ENCODE data around the gene GUSB. TPM values are rescaled to one million over a fixed set of nuclear protein-coding genes. Genes with fewer than 3 reads are reported as not detected.

The GUSB gene
- total and polyA plus RNA-seq, 2 donors from 2014 or later = 60.1 to 61.8 TPM

DNA sequence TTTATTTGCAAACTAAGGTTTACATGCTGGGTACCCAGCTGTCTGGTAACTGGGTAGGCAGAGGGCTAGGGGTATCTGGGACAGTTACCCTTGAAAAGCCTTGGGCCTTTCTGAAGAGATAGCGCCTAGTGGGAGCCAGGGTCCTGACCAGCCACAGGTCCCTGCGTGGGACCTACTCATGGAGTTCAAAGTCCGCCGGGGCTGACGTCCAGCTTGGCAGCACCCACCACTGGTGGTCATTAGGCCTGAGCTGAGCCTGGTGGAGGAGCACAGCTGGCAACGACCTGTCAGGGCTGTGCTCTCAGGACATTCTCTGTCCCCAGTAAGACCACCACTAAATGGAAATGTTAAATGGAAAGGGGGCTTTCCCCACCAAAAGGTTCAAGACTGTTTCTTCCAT is 20.0 kb downstream of the GUSB start:
- intact Hi-C loops (cut with DNase I) = no loop called here
- no peaks in the 10 kb centered on the region for H3K4me1 ChIP-seq (ENCODE audit: control insufficient read depth in 2 of 3, insufficient read depth in 2 of 3, low read depth in 1 of 3, low read length in 3 of 3)
- H3K27ac ChIP-seq (ENCODE audit: low read depth in 2 of 2, low read length in 2 of 2) = no peak overlapping the region
- TF ChIP-seq CTCF (IDR thresholded peaks at IDR 0.05; ENCODE audit: borderline replicate concordance, extremely low read depth, insufficient read depth) = no peak
- no peaks in the 10 kb centered on the region for H3K27me3 ChIP-seq (ENCODE audit: control insufficient read depth, insufficient read depth, low read length)
- no peak for DNase-seq
- no peak overlapping the region for H3K4me3 ChIP-seq (ENCODE audit: low read length in 3 of 3)
- H3K9ac ChIP-seq (ENCODE audit: low read length in 3 of 3) = no peak overlapping the region
- no peak for FAIRE-seq
- H3K9me3 ChIP-seq (ENCODE audit: control insufficient read depth in 2 of 3, insufficient read depth in 1 of 3, low read length in 3 of 3) = no peaks in the 10 kb centered on the region
- H3K36me3 ChIP-seq (ENCODE audit: control insufficient read depth in 2 of 3, insufficient read depth in 3 of 3, low read length in 3 of 3) = peaks cover 8 to 43% (median 35%) of the 10 kb centered on the region in 3 donors

DNA sequence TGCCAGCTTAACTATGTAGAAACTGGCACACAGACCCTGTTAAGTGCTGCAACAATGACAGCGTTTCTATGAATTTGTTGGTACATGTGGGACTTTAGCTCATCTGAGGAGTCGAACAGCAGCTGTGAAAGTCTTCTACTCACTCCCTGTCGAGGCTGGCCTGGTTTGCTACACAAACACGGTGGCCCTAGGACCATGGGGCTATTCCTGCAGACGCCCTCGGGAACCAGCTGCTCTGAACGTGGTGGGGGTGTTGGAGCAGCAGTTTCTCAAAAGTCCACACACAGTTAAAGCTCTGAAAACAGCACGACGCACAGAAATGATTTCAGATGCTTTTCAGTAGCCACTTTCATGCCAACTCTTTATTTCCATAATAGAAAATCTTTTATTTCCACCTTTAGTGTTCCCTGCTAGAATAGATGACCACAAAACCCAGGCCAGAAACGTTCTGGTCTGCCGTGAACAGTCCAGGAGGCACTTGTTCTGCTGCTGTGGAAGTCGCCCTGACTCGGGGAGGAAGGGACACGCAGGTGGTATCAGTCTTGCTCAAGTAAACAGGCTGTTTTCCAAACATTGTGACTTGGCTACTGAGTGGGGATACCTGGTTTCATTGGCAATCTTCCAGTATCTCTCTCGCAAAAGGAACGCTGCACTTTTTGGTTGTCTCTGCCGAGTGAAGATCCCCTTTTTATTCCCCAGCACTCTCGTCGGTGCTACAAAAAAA is 21.5 kb downstream of the GUSB start:
- TF ChIP-seq CTCF (IDR thresholded peaks at IDR 0.05; ENCODE audit: borderline replicate concordance, extremely low read depth, insufficient read depth) = no peak
- H3K9me3 ChIP-seq (ENCODE audit: control insufficient read depth in 2 of 3, insufficient read depth in 1 of 3, low read length in 3 of 3) = no peaks in the 10 kb centered on the region
- FAIRE-seq (no peak), DNase-seq (no peak)
- intact Hi-C loops (cut with DNase I) = no loop called here
- H3K9ac ChIP-seq (ENCODE audit: low read length in 3 of 3) = no peak overlapping the region
- no peaks in the 10 kb centered on the region for H3K27me3 ChIP-seq (ENCODE audit: control insufficient read depth, insufficient read depth, low read length)
- H3K4me1 ChIP-seq (ENCODE audit: control insufficient read depth in 2 of 3, insufficient read depth in 2 of 3, low read depth in 1 of 3, low read length in 3 of 3) = peaks cover 0 to 4% (median 0%) of the 10 kb centered on the region in 3 donors
- H3K4me3 ChIP-seq (ENCODE audit: low read length in 3 of 3) = no peak overlapping the region
- H3K36me3 ChIP-seq (ENCODE audit: control insufficient read depth in 2 of 3, insufficient read depth in 3 of 3, low read length in 3 of 3) = peaks cover 6 to 38% (median 30%) of the 10 kb centered on the region in 3 donors
- no peak overlapping the region for H3K27ac ChIP-seq (ENCODE audit: low read depth in 2 of 2, low read length in 2 of 2)

DNA sequence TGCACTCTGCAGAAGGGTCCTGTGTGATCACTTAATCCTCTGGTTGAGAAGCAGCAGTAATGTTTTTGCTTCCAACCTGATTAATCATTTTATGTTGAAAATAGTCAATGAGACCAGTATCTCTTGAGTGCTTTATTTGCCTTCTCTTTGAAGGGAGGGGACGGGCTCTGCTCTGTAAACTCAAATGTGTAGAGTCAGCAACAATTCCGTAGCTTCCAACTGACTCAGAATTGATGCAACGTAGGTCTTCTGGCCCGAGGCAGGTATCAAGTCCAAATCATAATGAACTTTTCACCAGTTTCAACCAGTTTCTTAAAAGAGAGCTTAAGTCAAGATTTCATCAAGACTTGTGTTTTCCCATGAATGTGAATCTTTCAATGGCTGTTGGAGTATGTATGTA is 26.3 kb downstream of the GUSB start:
- intact Hi-C loops (cut with DNase I) = no loop called here
- no peak for TF ChIP-seq CTCF (IDR thresholded peaks at IDR 0.05; ENCODE audit: borderline replicate concordance, extremely low read depth, insufficient read depth)
- H3K27ac ChIP-seq (ENCODE audit: low read depth in 2 of 2, low read length in 2 of 2) = no peak overlapping the region

More for the DNA sequence above, 26.3 kb downstream of the GUSB start:
- no peak for FAIRE-seq
- H3K27me3 ChIP-seq (ENCODE audit: control insufficient read depth, insufficient read depth, low read length) = no peaks in the 10 kb centered on the region
- peaks cover 0 to 4% (median 0%) of the 10 kb centered on the region in 3 donors for H3K4me1 ChIP-seq (ENCODE audit: control insufficient read depth in 2 of 3, insufficient read depth in 2 of 3, low read depth in 1 of 3, low read length in 3 of 3)
- peaks cover 2 to 20% (median 10%) of the 10 kb centered on the region in 3 donors for H3K36me3 ChIP-seq (ENCODE audit: control insufficient read depth in 2 of 3, insufficient read depth in 3 of 3, low read length in 3 of 3)
- H3K4me3 ChIP-seq (ENCODE audit: low read length in 3 of 3) = no peak overlapping the region
- H3K9ac ChIP-seq (ENCODE audit: low read length in 3 of 3) = no peak overlapping the region
- no peaks in the 10 kb centered on the region for H3K9me3 ChIP-seq (ENCODE audit: control insufficient read depth in 2 of 3, insufficient read depth in 1 of 3, low read length in 3 of 3)
- DNase-seq = no peak
